Keratinocyte (primary cell): ENCODE measurements around the gene NRDC. TPM values are rescaled to one million over a fixed set of nuclear protein-coding genes. Genes with fewer than 3 reads are reported as not detected.

Experiments
- DNase-seq: peaks from one replicate; pipeline ENCODE4 v3.0.0-alpha.2; 2011; ENCODE audit warnings: low read depth, missing footprints, low spot score
- FAIRE-seq: peaks from 2 replicates; lab custom pipeline; 2011; peaks lifted over from hg19 to GRCh38; lab: Jason Lieb, UNC
- H2AFZ ChIP-seq: 2 replicates; pipeline ENCODE4 v1.6.0; 2012; ENCODE audit warnings: low read length, control low read depth, inconsistent platforms; ENCODE audit not compliant: control insufficient read depth
- H3K27ac ChIP-seq: 2 replicates; pipeline ENCODE4 v1.5.1; 2011; ENCODE audit warnings: low read length; ENCODE audit not compliant: control insufficient read depth, insufficient read depth
- H3K27me3 ChIP-seq: 3 replicates; pipeline ENCODE4 v1.6.0; 2011; ENCODE audit warnings: low read length; ENCODE audit not compliant: control insufficient read depth, insufficient read depth; ENCODE audit errors: extremely low read depth
- H3K36me3 ChIP-seq, 2 experiments: 2 replicates in 1 of 2; 3 replicates in 1 of 2; pipeline ENCODE4 v1.5.1; 2011; ENCODE audit warnings: low read length in 2 of 2, mild to moderate bottlenecking in 1 of 2; ENCODE audit not compliant: control insufficient read depth in 2 of 2, insufficient read depth in 2 of 2; ENCODE audit errors: extremely low read depth in 1 of 2
- H3K4me1 ChIP-seq: 3 replicates; pipeline ENCODE4 v1.5.1; 2011; ENCODE audit warnings: low read length; ENCODE audit not compliant: control insufficient read depth, insufficient read depth; ENCODE audit errors: extremely low read depth
- H3K4me2 ChIP-seq: 3 replicates; pipeline ENCODE4 v1.6.0; 2011; ENCODE audit warnings: low read depth, low read length; ENCODE audit not compliant: control insufficient read depth, insufficient read depth; ENCODE audit errors: extremely low read depth
- H3K4me3 ChIP-seq, 3 experiments: fragments of 200-600 bp in 1 of 3; sonication (generic) in 1 of 3; 2 replicates in 2 of 3; 3 replicates in 1 of 3; pipeline ENCODE4 v1.5.1; 2011 to 2016; ENCODE audit warnings: low read length in 3 of 3, mild to moderate bottlenecking in 3 of 3, control low read depth in 2 of 3, inconsistent platforms in 1 of 3, low read depth in 1 of 3, mixed read lengths in 1 of 3, mixed run types in 1 of 3, moderate library complexity in 1 of 3; ENCODE audit not compliant: control insufficient read depth in 2 of 3, insufficient read depth in 2 of 3; ENCODE audit errors: extremely low read depth in 1 of 3
- H3K79me2 ChIP-seq: 2 replicates; pipeline ENCODE4 v1.6.0; 2012; ENCODE audit warnings: low read length; ENCODE audit not compliant: control insufficient read depth, insufficient read depth
- H3K9ac ChIP-seq: 3 replicates; pipeline ENCODE4 v1.6.0; 2011; ENCODE audit warnings: low read length; ENCODE audit not compliant: control insufficient read depth, insufficient read depth; ENCODE audit errors: extremely low read depth
- H3K9me1 ChIP-seq: 3 replicates; pipeline ENCODE4 v1.6.0; 2011; ENCODE audit warnings: low read length; ENCODE audit not compliant: control insufficient read depth, insufficient read depth; ENCODE audit errors: extremely low read depth
- H3K9me3 ChIP-seq: 2 replicates; pipeline ENCODE4 v1.5.1; 2012; ENCODE audit warnings: low read depth, low read length; ENCODE audit not compliant: control insufficient read depth
- H4K20me1 ChIP-seq: 3 replicates; pipeline ENCODE4 v1.6.0; 2011; ENCODE audit warnings: low read length; ENCODE audit not compliant: control insufficient read depth, insufficient read depth; ENCODE audit errors: extremely low read depth
- CTCF ChIP-seq, 3 experiments: IDR thresholded peaks in 1 of 3; conservative IDR thresholded peaks in 1 of 3; optimal IDR thresholded peaks in 1 of 3; 2 replicates in 2 of 3; 3 replicates in 1 of 3; pipeline versions ENCODE3 to v1.5.1; 2011; ENCODE audit warnings: low read length in 3 of 3, mild to moderate bottlenecking in 3 of 3, moderate library complexity in 2 of 3, control low read depth in 1 of 3, inconsistent platforms in 1 of 3; ENCODE audit not compliant: insufficient read depth in 2 of 3; ENCODE audit errors: extremely low read depth in 1 of 3
- EZH2 ChIP-seq: IDR thresholded peaks from one replicate; pipeline ENCODE4 v1.6.1; 2012; ENCODE audit warnings: inconsistent platforms, mild to moderate bottlenecking, low read length, moderate library complexity
- dilution Hi-C: fragments of 300-500 bp; cut with MboI; formaldehyde crosslinking; loops from one replicate; pipeline ENCODE4 v1.7.0; 2020; ENCODE audit warnings: low sequenced_read_pairs; ENCODE audit not compliant: extremely low pct_ligation_motif_present
- polyA plus RNA-seq, 5 experiments: library from polyadenylated mRNA; depleted of rRNA in 3 of 5; stranded (reverse) in 3 of 5; stranded (forward) in 1 of 5; unstranded in 1 of 5; fragments of >200 nt; gene quantifications; 1 replicate in 1 of 5; 2 replicates in 3 of 5; 3 replicates in 1 of 5; pipeline versions ENCODE4 v1.2.1 to v1.2.3, GENCODE V29; 2011 to 2012; ENCODE audit warnings: missing spikeins in 2 of 5, low read depth in 1 of 5, low replicate concordance in 1 of 5

The NRDC gene
- polyA plus RNA-seq, 1 donor (not counting 4 experiments of a cell fraction or from before 2014, with no cell fraction given) = 183 TPM

GRCh38 chr1:51899022-51899421 lies 20.5 kb upstream of the NRDC start:
- Histone ChIP-seq H3K9me1 (no peaks in the 10 kb centered on the region), H3K27ac (peak overlapping the region; percentile 10), H3K9me3 (no peaks in the 10 kb centered on the region), H3K4me3 (no peak overlapping the region), H3K36me3 (no peaks in the 10 kb centered on the region), H3K9ac (no peak overlapping the region), H3K27me3 (no peaks in the 10 kb centered on the region), H3K79me2 (no peaks in the 10 kb centered on the region), H3K4me2 (no peak overlapping the region), H3K4me1 (peaks cover 34% of the 10 kb centered on the region), H2AFZ (peak overlapping the region; percentile 41), H4K20me1 (no peaks in the 10 kb centered on the region)
- TF ChIP-seq CTCF (optimal IDR thresholded peaks at IDR 0.05 in 1 of 3, IDR thresholded peaks at IDR 0.05 in 1 of 3, conservative IDR thresholded peaks at IDR 0.05 in 1 of 3; ENCODE audit: extremely low read depth in 1 of 3, insufficient read depth in 2 of 3, low read length in 3 of 3) (no peak), EZH2 (no peak)
- no peak for DNase-seq
- dilution Hi-C loops = no loop called here
- peak; percentile 61 for FAIRE-seq

- H3K9me1 ChIP-seq = no peaks in the 10 kb centered on the region
- no peaks in the 10 kb centered on the region for H3K79me2 ChIP-seq
- dilution Hi-C loops = no loop called here
- H3K4me3 ChIP-seq = peak overlapping the region in 1 of 3 experiments; percentile 32
- H2AFZ ChIP-seq = peak overlapping the region; percentile 76
- peaks cover 34% of the 10 kb centered on the region for H3K4me1 ChIP-seq
- no peaks in the 10 kb centered on the region for H4K20me1 ChIP-seq
- no peak overlapping the region for H3K9ac ChIP-seq
- H3K9me3 ChIP-seq = no peaks in the 10 kb centered on the region
- H3K27me3 ChIP-seq = no peaks in the 10 kb centered on the region
- H3K36me3 ChIP-seq = no peaks in the 10 kb centered on the region
- FAIRE-seq = peak; percentile 49
- peak; percentile 41 for DNase-seq
- H3K4me2 ChIP-seq = peak overlapping the region; percentile 63
- H3K27ac ChIP-seq = peak overlapping the region; percentile 85
- TF ChIP-seq EZH2 = no peak
- TF ChIP-seq CTCF (optimal IDR thresholded peaks at IDR 0.05 in 1 of 3, IDR thresholded peaks at IDR 0.05 in 1 of 3, conservative IDR thresholded peaks at IDR 0.05 in 1 of 3; ENCODE audit: extremely low read depth in 1 of 3, insufficient read depth in 2 of 3, low read length in 3 of 3) = no peak
Measured at GRCh38 chr1:51898090-51898734, 19.7 kb upstream of the NRDC start.
